HG03442 (cell line): ENCODE measurements around the gene TM4SF4.

ENCODE experiments used
- ATAC-seq: cut with Tn5 transposase; IDR thresholded peaks from one replicate; pipeline ENCODE4 v1.9.1; 2021; ENCODE audit warnings: mild to moderate bottlenecking, moderate library complexity; ENCODE audit not compliant: unreplicated experiment

TM4SF4 gene

DNA sequence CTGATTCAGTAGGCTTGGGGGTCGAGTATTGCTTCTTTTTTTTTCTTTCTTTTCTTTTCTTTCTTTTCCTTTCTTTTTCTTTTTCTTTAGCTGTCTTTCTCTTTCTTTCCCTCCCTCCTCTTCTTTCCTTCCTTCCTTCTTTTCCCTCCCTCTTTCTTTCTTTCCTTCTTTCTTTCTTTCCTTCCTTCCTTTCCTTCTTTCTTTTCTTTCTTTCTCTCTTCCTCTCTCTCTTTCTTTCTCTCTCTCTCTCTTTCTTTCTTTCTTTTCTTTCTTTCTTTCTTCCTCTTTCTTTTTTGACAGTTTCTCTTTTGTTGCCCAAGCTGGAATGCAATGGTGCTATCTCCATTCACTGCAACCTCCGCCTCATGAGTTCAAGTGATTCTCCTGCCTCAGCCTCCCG lies 36.0 kb downstream of the TM4SF4 start:
- ATAC-seq: no peak

GRCh38 chr3:149511040-149511626 lies 36.6 kb downstream of the TM4SF4 start:
- ATAC-seq: no peak

DNA sequence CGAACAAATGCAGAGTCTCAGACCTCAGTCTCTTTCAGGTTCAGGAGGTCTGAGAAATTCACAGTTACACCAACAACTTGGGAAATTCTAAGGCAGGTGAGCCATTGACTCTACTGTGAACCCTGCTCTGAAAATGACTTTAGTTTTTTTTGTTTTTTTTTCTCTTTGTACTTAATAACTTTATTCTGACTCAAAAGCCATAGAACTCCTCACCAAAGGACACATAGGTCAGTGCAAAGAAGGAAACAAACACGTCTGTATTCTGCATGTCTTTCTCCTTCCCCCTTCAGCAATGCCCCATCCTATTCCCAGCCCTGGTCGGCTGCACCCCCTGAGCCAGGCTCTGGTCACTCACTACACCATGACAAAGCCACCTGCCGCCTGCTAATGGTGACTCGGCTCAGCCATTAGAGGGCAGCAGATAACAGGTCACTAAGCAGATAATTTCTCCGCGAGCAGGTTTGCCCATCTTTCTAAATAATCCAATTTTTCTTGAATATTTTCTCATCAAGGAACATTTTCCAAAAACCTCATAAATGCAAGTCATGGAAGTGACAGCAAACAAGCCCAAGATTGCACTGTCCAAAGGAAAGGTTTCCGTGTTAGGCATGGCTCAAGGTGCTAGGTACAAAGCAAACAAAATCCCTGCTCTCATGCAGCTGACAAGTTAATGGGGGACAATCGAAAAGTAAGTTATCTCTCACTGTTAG lies 37.7 kb downstream of the TM4SF4 start:
- peak; percentile 74 for ATAC-seq

GRCh38 chr3:149514471-149514870 lies 40.0 kb downstream of the TM4SF4 start:
- no peak for ATAC-seq

GRCh38 chr3:149515249-149515648 lies 40.8 kb downstream of the TM4SF4 start:
- ATAC-seq: no peak

DNA sequence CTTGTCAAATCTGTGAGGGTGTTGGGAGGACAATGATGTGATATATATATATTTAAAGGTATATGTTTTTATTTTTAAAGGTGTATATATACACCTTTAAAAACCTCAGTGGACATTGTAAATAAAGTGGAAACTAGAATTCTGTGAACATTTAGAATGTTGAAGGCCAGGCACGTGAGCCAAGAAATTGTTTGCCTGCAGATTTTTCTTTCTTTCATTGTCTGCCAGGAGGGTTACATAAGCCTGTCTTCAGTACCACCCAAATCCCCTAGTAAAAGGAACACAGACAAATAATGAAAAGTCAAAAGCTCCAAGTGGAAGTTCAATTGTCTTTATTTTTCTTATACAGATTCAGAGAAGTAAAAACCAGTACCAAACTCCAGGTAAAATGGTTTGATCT lies 42.4 kb downstream of the TM4SF4 start:
- no peak for ATAC-seq

DNA sequence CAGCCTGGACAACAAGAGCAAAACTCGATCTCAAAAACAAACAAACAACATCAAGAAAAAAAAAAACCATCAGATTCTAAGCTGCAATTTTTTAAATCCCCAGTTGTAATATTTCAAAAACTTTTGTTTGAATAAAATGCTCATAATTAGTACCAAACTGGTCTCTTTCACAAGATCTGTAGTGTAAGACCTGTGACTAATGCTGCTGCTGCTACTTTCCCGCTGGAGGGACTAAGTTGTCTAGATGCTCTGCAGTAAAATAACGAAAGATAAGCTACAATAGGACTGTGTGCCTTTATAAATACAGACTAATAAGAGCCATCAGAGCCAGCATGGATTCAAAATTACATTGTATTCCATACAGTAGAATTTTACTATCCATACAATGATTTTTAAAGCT lies 45.4 kb downstream of the TM4SF4 start:
- ATAC-seq: no peak

- ATAC-seq: no peak
Measured at GRCh38 chr3:149523512-149524299, 49.2 kb downstream of the TM4SF4 start.

- ATAC-seq: no peak
Measured at GRCh38 chr3:149527531-149528339, 53.2 kb downstream of the TM4SF4 start.

DNA sequence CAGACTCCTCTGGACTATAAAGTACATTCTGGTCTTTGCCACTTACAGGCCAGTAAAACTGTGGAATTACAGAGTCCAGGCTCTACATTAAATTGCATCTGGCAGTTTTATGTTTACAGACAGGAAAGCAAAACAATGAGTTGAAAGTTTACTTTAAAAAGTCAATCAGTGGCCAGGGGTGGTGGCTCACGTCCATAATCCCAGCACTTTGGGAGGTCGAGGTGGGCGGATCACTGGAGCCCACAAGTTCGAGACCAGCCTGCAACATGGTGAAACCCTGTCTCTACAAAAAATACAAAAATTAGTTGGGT lies 53.8 kb downstream of the TM4SF4 start:
- ATAC-seq: no peak

DNA sequence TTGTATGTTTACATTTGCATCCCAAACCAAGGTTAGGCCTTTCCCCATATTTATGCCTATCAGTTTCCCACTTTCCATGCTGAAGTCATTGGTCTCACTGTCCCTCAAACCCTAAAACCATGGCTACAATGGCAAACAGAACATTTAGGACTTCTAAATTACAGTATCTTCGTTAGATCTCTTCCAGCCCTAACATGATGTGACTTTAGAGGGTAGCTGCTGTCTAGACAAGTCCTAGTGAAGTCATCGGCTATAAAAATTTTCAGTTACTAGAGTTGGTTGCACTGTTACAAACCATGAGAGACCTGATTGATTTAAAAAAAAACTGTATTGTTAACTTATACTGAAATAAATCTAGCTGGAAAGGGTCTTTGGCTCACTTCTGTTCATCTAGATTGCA lies 54.6 kb downstream of the TM4SF4 start:
- no peak for ATAC-seq

GRCh38 chr3:149532489-149533180 lies 58.1 kb downstream of the TM4SF4 start:
- peak; percentile 36 for ATAC-seq

DNA sequence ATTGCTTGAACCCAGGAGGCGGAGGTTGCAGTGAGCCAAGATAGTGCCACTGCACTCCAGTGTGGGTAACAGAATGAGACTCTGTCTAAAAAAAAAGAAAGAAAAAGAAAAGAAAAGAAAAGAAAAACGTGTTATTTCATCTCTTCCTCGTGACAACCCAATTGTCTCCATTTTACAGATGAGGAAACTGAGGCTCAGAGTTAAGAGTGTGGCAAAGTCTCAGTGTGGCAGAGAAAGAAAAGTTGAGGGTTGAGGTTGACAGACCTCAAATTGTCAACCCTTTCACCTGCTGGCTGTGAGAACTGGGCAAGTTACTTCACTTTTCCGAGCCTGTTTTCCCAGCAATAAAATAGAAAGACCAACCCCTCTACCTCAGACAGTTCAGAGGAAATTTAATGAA lies 59.6 kb downstream of the TM4SF4 start:
- ATAC-seq: no peak

- ATAC-seq: no peak
Measured at GRCh38 chr3:149534671-149535332, 60.3 kb downstream of the TM4SF4 start.

GRCh38 chr3:149535333-149535685 lies 60.8 kb downstream of the TM4SF4 start:
- no peak for ATAC-seq

DNA sequence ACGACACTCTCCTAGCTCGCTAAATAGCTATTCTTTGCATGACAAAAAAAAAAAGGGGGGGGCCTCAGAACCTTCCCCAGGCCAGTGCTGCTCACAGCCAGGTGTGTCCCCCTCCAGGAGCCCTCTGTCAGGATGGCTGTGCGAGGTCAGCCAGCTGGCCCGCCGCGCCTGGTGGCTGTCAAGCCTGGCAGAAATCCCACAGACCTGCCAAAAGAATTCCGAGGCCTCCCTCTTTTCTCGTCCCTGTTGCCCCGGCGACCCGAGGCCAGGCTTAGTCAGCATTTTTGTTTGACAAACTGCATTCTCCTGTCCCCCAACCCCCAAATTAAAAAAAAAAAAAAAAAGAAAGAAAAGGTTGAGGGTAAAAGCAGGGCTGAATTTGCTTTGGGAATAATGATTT lies 61.9 kb downstream of the TM4SF4 start:
- no peak for ATAC-seq

DNA sequence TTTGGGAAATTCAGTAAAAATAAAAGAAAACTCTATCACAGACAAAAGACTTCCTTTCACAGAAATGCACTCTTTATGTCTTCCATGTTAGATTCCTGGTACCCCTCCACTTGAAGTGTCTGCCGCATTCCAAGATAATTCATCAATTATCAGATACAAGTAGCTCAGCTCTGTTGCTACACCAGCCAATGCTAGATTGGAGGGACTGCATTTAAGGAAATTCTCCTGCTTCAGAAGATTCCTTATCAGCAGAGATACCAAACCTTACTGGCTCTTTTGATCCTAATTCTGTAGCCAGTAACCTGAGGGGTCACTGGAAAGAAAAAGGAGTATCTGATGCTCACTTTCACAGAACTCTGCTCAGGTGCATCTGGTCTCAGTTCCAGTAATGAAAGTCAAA lies 63.9 kb downstream of the TM4SF4 start:
- no peak for ATAC-seq

DNA sequence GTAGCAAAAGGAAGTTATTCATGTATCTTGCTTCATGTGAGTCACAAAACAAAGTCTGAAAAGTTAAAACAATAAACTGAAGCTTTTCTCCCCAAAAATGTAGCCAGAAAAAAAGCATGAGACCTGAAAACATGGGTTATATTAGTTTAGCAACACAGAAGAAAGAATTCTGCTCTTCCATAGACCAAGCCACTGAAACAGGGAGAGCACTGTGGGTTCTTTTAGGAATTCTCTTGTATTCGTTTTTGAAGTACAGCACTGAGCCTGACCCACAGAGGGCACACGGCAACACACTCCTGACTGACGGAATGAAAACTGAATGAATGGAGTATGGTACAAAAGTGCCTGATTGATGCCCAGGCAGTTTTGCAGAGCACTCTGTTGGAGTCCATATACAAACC lies 66.6 kb downstream of the TM4SF4 start:
- ATAC-seq: no peak

DNA sequence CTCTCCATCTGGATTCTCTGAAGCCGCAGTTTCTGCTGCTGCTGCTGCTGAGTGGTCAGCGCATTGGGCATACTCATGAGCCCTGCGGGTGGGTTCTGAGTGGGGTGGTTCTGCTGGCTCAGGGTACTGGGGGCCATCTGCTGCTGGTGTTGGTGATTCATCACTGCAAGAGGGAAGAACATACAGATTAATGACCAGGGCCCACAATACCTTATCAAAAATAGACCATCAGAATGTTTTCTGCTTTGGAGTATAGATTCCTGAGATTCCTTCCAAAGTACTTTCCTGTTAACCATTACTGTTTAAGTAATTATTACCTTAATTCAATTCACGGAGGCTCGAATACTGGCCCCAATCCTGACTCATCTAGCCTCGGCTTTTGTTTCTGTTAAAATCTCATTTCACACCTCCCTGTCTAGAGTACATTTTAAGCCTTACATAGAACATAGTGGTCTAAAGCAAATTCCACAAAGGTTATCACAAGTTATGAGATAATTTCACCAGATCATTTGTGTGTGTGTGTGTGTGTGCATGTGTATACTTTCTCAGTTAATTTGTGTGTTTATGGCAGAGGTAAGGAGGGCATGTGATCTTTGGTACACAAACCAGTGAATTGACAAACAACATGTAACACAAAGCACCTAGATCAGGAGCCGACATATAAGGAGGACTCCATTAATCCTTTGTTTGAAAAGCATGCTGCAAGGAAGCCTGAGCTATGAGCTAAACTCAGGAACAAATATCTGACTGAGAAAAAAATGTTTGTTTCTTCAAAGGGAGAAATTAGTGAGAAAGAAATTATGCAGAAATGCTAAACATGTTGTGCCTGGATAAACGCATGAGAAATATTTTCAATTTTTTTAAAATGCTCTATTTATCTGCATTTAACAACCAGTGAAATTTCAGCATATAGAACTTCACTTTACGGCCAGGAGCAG lies 68.1 kb downstream of the TM4SF4 start:
- no peak for ATAC-seq
